Fibroblast of the aortic adventitia (primary cell): ENCODE results near the gene FRAS1. TPM values are rescaled to one million over a fixed set of nuclear protein-coding genes. Genes with fewer than 3 reads are reported as not detected.
A peak's percentile ranks its signal among the peaks of the same experiment; 100 is the strongest.

ENCODE experiments used
- DNase-seq: peaks from one replicate; pipeline ENCODE4 v3.0.0-alpha.2; 2010; ENCODE audit warnings: low read depth
- H3K4me3 ChIP-seq: 2 replicates; pipeline ENCODE4 v1.5.1; 2011; ENCODE audit warnings: low read depth, mild to moderate bottlenecking, control low read depth, low read length, moderate library complexity
- CTCF ChIP-seq: IDR thresholded peaks from 2 replicates; pipeline ENCODE4 v1.5.1; 2011; ENCODE audit warnings: mild to moderate bottlenecking, low read length, control low read depth, inconsistent platforms; ENCODE audit not compliant: insufficient read depth
- total RNA-seq: library from RNA; depleted of rRNA; stranded (reverse); fragments of >200 nt; gene quantifications from 2 replicates; pipeline ENCODE4 v1.2.3, GENCODE V29; 2012; ENCODE audit warnings: low replicate concordance

FRAS1 gene
- total RNA-seq, 1 donor: 1.9 TPM

GRCh38 chr4:78553043-78553396, 495.9 kb downstream of the FRAS1 start:
- no peak overlapping the region for H3K4me3 ChIP-seq
- no peak for TF ChIP-seq CTCF
- no peak for DNase-seq

GRCh38 chr4:78553529-78554060, 496.5 kb downstream of the FRAS1 start:
- H3K4me3 ChIP-seq: no peak overlapping the region
- DNase-seq: peak; percentile 49
- no peak for TF ChIP-seq CTCF

- TF ChIP-seq CTCF: no peak
- H3K4me3 ChIP-seq: no peak overlapping the region
- no peak for DNase-seq
Measured at GRCh38 chr4:78556665-78557064, 499.5 kb downstream of the FRAS1 start.

- DNase-seq: no peak
- TF ChIP-seq CTCF: no peak
- H3K4me3 ChIP-seq: no peak overlapping the region
Measured at GRCh38 chr4:78557841-78558240, 500.7 kb downstream of the FRAS1 start.

- DNase-seq: peak; percentile 79
- no peak overlapping the region for H3K4me3 ChIP-seq
Measured at GRCh38 chr4:78558410-78558809, 501.3 kb downstream of the FRAS1 start.

GRCh38 chr4:78560296-78560963, 503.3 kb downstream of the FRAS1 start:
- TF ChIP-seq CTCF: no peak
- H3K4me3 ChIP-seq: no peak overlapping the region
- peak; percentile 98 for DNase-seq

More at GRCh38 chr4:78558410-78558809, 501.3 kb downstream of the FRAS1 start:
- TF ChIP-seq CTCF: no peak

- TF ChIP-seq CTCF: no peak
- peak; percentile 84 for DNase-seq
- H3K4me3 ChIP-seq: no peak overlapping the region
Measured at GRCh38 chr4:78561677-78562076, 504.6 kb downstream of the FRAS1 start.
